WTC11 (cell line): ENCODE results near the gene GOLGA6L1.

Experiments
- CTCF ChIP-seq: fragments of 200-600 bp; IDR thresholded peaks from 2 replicates; pipeline ENCODE4 v1.8.0; 2022; ENCODE audit warnings: antibody characterized with exemption
- ELF4 ChIP-seq: sonication (generic); formaldehyde crosslinking; IDR thresholded peaks from 2 replicates; pipeline ENCODE4 v1.8.1; 2022; ENCODE audit warnings: low read depth, mild to moderate bottlenecking, moderate library complexity, missing genetic modification reagents
- TEAD1 ChIP-seq: sonication (generic); formaldehyde crosslinking; IDR thresholded peaks from 2 replicates; pipeline ENCODE4 v1.8.0; 2022; ENCODE audit warnings: mild to moderate bottlenecking, missing genetic modification reagents
- ZMAT4 ChIP-seq: fragments of 250-450 bp; sonication (Bioruptor Pico); IDR thresholded peaks from 2 replicates; pipeline ENCODE4 v1.9.0; 2021; ENCODE audit warnings: mild to moderate bottlenecking
- ZNF512 ChIP-seq: sonication (generic); formaldehyde crosslinking; IDR thresholded peaks from 2 replicates; pipeline ENCODE4 v1.8.1; 2022; ENCODE audit warnings: missing genetic modification reagents, borderline replicate concordance

- TF ChIP-seq CTCF = no peak
- no peak for TF ChIP-seq TEAD1 (CRISPR knock-in tag)
- TF ChIP-seq ELF4 (CRISPR knock-in tag) = no peak
- no peak for TF ChIP-seq ZMAT4 (CRISPR knock-in tag)
- TF ChIP-seq ZNF512 (CRISPR knock-in tag) = no peak
These were observed 55.4 kb downstream of the GOLGA6L1 start for GRCh38 chr15:23081271-23081670.
